Right cardiac atrium (tissue), 5 donors: ENCODE results near the gene GID4. TPM values are rescaled to one million over a fixed set of nuclear protein-coding genes. Genes with fewer than 3 reads are reported as not detected.
A peak's percentile ranks its signal among the peaks of the same experiment; 100 is the strongest.

Experiments
- ATAC-seq, 2 donors: fragments of 200-7000 bp; cut with Tn5 transposase; one replicate each; pipeline versions ENCODE4 v1.8.0 to v1.9.1; 2020; ENCODE audit warnings: moderate library complexity in 2 of 2, mild to moderate bottlenecking in 1 of 2
- DNase-seq, 3 donors: peaks; one replicate each; pipeline ENCODE4 v3.0.0-alpha.2; 2020
- H3K27ac ChIP-seq: one replicate; pipeline ENCODE4 v1.5.1; 2013; ENCODE audit warnings: mild to moderate bottlenecking, low read length, control low read depth, moderate library complexity
- H3K27me3 ChIP-seq: one replicate; pipeline ENCODE4 v1.6.1; 2013; ENCODE audit not compliant: control insufficient read depth, insufficient read depth
- H3K4me1 ChIP-seq: one replicate; pipeline ENCODE4 v1.6.1; 2013; ENCODE audit warnings: low read length; ENCODE audit not compliant: control insufficient read depth, insufficient read depth
- H3K4me3 ChIP-seq: one replicate; pipeline ENCODE4 v1.5.1; 2013; ENCODE audit warnings: low read length, control low read depth
- H3K9me3 ChIP-seq: one replicate; pipeline ENCODE4 v1.6.1; 2013; ENCODE audit warnings: low read length; ENCODE audit not compliant: control insufficient read depth
- WGBS: extraction: QIAGEN DNeasy Blood & Tissue Kit; methylation state at CpG from one replicate; pipeline ENCODE4 v1.1.7; 2013; 5-methylcytosine and 5-hydroxymethylcytosine counted together
- intact Hi-C, 4 donors: fragments of 100-400 bp; cut with DNase I; formaldehyde crosslinking; loops; one replicate each; pipeline versions ENCODE4 v1.11.0 to v1.14.0; 2022 to 2023
- polyA plus RNA-seq: library from polyadenylated mRNA; stranded (reverse); fragments of 200-250 nt; gene quantifications from one replicate; pipeline ENCODE4 v1.2.3, GENCODE V29; 2013
- total RNA-seq, 4 donors: library from RNA; stranded (reverse); fragmentation: NEBNext Ultra II Directional; extraction: Animal tissue kit (Norgen Biotek cat#: 25700); gene quantifications; one replicate each; pipeline ENCODE4 v1.2.1, GENCODE V29; 2021
- donor health status: healthy with polysubstance abuse.
- donor health status: DM: no; HTN: yes; CAD: no.
- donor health status: DM: no; HTN: no; CAD: no.
- donor health status: DM: no; HTN: yes; CAD: no; lungs with severe emphysema.
- donor health status: DM: yes; HTN: yes; CAD: no.

Gene GID4
- total and polyA plus RNA-seq, 5 donors, result 8.1 to 20.7 (median 14.8) TPM

GRCh38 chr17:18074566-18075272, 35.5 kb downstream of the GID4 start:
- Histone ChIP-seq H3K4me3 (no peak overlapping the region), H3K27me3 (no peaks in the 10 kb centered on the region), H3K27ac (no peak overlapping the region), H3K9me3 (no peaks in the 10 kb centered on the region), H3K4me1 (no peaks in the 10 kb centered on the region)
- 69% methylated on average over 6 of the region's 6 CpGs for WGBS
- DNase-seq, result no peak
- no peak for ATAC-seq
- intact Hi-C loops, result no loop called here

DNA sequence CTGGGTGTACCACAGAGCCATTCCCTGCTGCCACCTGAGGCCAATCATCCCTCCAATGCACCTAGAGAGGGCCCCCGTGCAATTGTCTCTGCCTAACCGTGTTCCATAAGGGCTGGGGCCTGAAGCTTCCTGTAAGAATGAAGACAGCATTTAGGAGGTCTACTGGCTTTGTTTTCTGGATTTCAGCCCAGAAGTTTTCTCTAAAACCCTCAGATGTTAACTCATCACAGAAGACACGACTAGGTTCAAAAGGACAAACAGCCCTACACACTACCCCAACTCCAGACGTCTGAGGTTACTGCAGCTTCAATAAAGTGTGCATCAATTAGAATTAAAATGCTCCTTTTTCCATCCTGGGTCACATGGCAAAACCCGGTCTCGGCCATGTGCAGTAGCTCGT, 37.7 kb downstream of the GID4 start:
- no peak overlapping the region for H3K4me3 ChIP-seq
- no peaks in the 10 kb centered on the region for H3K9me3 ChIP-seq
- DNase-seq (no peak), ATAC-seq (no peak)
- 60% methylated on average over 7 of the region's 7 CpGs for WGBS
- no peaks in the 10 kb centered on the region for H3K27me3 ChIP-seq
- no peaks in the 10 kb centered on the region for H3K4me1 ChIP-seq
- intact Hi-C loops, result no loop called here
- no peak overlapping the region for H3K27ac ChIP-seq

GRCh38 chr17:18079543-18079942, 40.3 kb downstream of the GID4 start:
- H3K4me3 ChIP-seq, result no peak overlapping the region
- intact Hi-C loops, result no loop called here
- WGBS, result 54% methylated on average over 4 of the region's 4 CpGs
- H3K27ac ChIP-seq, result no peak overlapping the region
- H3K27me3 ChIP-seq, result no peaks in the 10 kb centered on the region
- no peak for ATAC-seq
- no peaks in the 10 kb centered on the region for H3K9me3 ChIP-seq
- DNase-seq, result no peak
- H3K4me1 ChIP-seq, result no peaks in the 10 kb centered on the region

GRCh38 chr17:18084256-18084655, 45.0 kb downstream of the GID4 start:
- Histone ChIP-seq H3K4me3 (no peak overlapping the region), H3K9me3 (no peaks in the 10 kb centered on the region), H3K27me3 (no peaks in the 10 kb centered on the region), H3K27ac (no peak overlapping the region), H3K4me1 (peaks cover 6% of the 10 kb centered on the region)
- no peak for DNase-seq
- 87% methylated on average over 4 of the region's 4 CpGs for WGBS
- intact Hi-C loops, result no loop called here
- ATAC-seq, result no peak

DNA sequence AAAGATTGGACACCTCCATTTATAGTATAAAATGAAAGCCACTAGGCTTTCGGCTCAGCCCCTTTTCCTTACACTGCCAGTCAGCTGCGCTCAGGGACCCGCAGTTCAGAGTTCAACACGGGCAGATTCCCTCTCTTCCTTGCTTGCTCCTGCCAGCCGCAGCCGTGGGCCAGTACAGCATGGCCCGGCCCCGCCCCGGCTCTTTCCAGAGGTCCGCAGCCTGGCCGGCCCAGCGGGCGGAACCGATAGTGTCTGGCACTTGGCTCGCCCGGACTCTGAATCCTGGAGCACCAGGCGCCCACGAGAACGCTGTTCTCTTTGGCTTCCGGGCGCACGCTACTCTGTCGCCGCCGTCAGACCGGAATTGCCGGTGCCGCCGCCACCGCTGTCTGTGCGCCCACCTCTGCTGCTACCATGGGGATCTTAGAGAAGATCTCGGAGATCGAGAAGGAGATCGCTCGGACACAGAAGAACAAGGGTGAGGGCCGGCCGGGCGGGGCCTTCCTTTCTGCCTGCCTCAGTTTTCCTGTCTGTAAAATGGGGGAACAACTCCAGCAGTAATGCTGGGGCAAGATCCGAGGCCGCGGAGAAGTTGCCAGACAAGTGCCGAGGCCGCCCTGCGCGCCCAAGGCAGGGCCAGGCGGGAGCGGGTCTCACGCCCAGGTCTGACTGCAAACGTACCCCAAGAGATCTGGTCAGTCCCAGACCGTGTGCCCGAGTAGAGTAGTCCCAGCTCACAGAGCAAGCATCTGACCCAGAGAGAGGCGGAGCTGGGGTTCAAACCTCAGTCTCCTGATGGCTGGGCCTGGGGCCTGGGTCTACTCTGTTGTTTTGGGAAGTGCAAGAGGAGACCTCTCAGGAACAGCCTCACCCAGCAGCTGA, 48.6 kb downstream of the GID4 start, which contains the start of gene DRG2:
Gene DRG2, plus strand, starts transcription at position 339 of the 882 bp plus-strand sequence. Its CDS starts 76 bp downstream, at position 415.
- Histone ChIP-seq H3K9me3 (no peaks in the 10 kb centered on the region), H3K4me3 (peak within 1 kb of the TSS; percentile 69)
- peak; percentile 97 for ATAC-seq

GRCh38 chr17:18089613-18090012, 50.4 kb downstream of the GID4 start:
- Histone ChIP-seq H3K27me3 (no peaks in the 10 kb centered on the region), H3K9me3 (no peaks in the 10 kb centered on the region), H3K27ac (no peak overlapping the region), H3K4me3 (no peak overlapping the region), H3K4me1 (peaks cover 6% of the 10 kb centered on the region)
- no peak for DNase-seq
- intact Hi-C loops, result no loop called here
- no peak for ATAC-seq
- 97% methylated on average over 2 of the region's 2 CpGs for WGBS

More for the DNA sequence above, 48.6 kb downstream of the GID4 start, which contains the start of gene DRG2:
- intact Hi-C loops, result no loop called here
- 1% methylated on average over 52 of the region's 52 CpGs for WGBS
- Histone ChIP-seq H3K4me1 (peaks cover 6% of the 10 kb centered on the region), H3K27me3 (no peaks in the 10 kb centered on the region), H3K27ac (peak within 1 kb of the TSS; percentile 75)
- peak; percentile 92 to 97 (median 97) for DNase-seq

GRCh38 chr17:18093616-18094408, 54.6 kb downstream of the GID4 start:
- peak; percentile 57 to 62 for ATAC-seq
- H3K27me3 ChIP-seq, result no peaks in the 10 kb centered on the region
- intact Hi-C loops, result no loop called here
- H3K27ac ChIP-seq, result no peak overlapping the region
- H3K4me3 ChIP-seq, result no peak overlapping the region
- DNase-seq, result peak; percentile 59 to 82 (median 78)
- 73% methylated on average over 15 of the region's 15 CpGs for WGBS
- no peaks in the 10 kb centered on the region for H3K9me3 ChIP-seq
- peaks cover under 1% of the 10 kb centered on the region for H3K4me1 ChIP-seq

DNA sequence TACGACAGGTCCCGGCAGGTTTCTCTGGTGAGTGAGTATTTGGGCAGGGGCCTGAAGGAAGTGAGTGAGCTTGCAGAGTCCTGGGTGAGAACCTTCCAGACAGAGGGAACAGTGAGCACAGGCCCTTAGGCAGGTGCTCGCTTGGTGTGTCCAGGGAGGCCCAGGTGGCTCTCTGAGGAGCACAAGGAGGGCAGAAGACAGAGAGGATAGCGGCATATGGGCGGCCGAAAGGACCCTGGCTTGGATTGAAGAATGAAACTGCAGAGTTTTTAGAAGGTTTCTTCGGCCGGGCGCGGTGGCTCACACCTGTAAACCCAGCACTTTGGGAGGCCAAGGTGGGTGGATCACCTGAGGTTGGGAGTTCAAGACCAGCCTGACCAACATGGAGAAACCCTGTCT, 55.2 kb downstream of the GID4 start:
- Histone ChIP-seq H3K4me3 (no peak overlapping the region), H3K9me3 (no peaks in the 10 kb centered on the region), H3K27ac (no peak overlapping the region), H3K4me1 (no peaks in the 10 kb centered on the region), H3K27me3 (no peaks in the 10 kb centered on the region)
- ATAC-seq, result peak; percentile 14 to 19
- WGBS, result 93% methylated on average over 10 of the region's 10 CpGs
- intact Hi-C loops, result no loop called here
- DNase-seq, result peak in 1 of 3 donors; percentile 25

- H3K4me1 ChIP-seq, result no peaks in the 10 kb centered on the region
- intact Hi-C loops, result no loop called here
- no peak overlapping the region for H3K27ac ChIP-seq
- no peaks in the 10 kb centered on the region for H3K9me3 ChIP-seq
- H3K4me3 ChIP-seq, result no peak overlapping the region
- no peaks in the 10 kb centered on the region for H3K27me3 ChIP-seq
- DNase-seq (no peak), ATAC-seq (no peak)
- WGBS, result 91% methylated on average over 14 of the region's 14 CpGs
These were observed 60.3 kb downstream of the GID4 start for GRCh38 chr17:18099516-18099915.

DNA sequence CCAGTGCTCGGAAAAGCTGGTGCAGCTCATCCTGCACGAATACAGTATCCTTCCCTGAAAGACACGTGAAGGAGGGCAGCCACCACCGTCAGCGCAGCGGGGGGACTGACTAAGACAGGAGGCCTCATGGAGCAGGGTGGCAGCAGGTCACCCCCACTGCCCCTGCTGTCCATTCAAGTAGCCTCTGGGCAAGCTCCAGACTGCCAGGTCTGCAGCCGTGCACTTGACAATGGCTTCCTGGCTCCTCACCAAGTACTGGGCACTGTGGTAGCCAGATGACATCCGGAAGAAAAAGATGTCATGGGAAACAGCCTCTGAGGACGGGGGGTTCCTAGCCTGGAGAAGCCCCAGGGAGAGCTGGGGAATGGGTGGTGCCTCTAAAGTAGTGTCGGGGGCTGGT, 61.4 kb downstream of the GID4 start:
- Histone ChIP-seq H3K4me1 (no peaks in the 10 kb centered on the region), H3K4me3 (no peak overlapping the region), H3K9me3 (no peaks in the 10 kb centered on the region), H3K27me3 (no peaks in the 10 kb centered on the region), H3K27ac (no peak overlapping the region)
- DNase-seq (no peak), ATAC-seq (no peak)
- intact Hi-C loops, result no loop called here
- 81% methylated on average over 10 of the region's 10 CpGs for WGBS
